H54 (cell line): ENCODE measurements around the gene RAB31.

Source experiments
- DNase-seq: peaks from one replicate; pipeline ENCODE4 v3.0.0; 2011; ENCODE audit warnings: low spot score, mixed read lengths; ENCODE audit not compliant: insufficient read length
- FAIRE-seq: peaks from 3 replicates; lab custom pipeline; 2011; peaks lifted over from hg19 to GRCh38; lab: Jason Lieb, UNC
- POLR2A ChIP-seq: IDR thresholded peaks from 2 replicates; pipeline ENCODE4 v1.6.1; 2011; ENCODE audit warnings: low read depth, mild to moderate bottlenecking, low read length

Gene RAB31

DNA sequence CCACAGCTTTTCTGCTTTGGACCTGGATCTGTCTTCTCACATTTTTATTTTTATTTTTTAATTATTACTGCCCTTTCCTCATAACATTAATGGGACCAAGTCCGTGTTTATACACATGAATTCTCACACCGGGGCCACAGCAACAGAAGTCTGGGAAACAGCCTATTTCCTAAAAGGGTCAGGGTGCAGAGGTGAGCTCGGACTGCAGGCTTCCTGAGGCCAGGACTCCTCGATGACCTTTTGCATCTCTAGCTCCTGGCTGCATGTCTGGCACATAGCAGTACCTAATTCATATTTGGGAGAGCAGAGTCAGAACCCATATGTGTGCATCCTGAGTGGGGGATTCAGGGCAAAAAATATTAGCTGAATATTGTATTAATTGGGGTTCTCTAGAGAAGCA, 9.6 kb upstream of the RAB31 start:
- TF ChIP-seq POLR2A, result no peak
- FAIRE-seq (no peak), DNase-seq (no peak)

DNA sequence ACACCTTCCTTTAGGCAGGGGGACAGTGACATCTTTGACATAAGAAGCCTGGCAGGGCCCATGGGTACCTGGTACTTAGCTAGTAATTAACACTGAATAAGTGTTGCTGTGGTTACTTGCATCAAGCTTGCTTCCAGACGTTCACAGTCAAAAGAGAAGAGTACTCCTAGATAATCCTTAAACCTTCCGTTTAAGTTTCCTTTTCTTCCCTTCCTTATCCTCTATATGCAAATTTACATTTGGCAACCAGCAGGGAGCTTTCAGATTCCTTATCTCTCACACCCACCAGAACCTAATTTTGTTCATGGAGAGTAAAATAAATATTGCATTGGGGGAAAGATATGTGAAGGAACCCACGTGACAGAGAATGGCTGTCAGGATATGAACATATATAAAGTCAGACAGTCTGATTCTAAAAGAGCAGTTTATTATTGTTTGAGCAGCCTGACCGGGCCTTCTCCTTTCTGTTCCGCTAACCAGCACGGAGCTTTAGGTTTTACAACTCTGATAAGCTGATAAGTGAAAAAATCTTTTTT, 7.8 kb upstream of the RAB31 start:
- TF ChIP-seq POLR2A, result no peak
- DNase-seq, result no peak
- no peak for FAIRE-seq

DNA sequence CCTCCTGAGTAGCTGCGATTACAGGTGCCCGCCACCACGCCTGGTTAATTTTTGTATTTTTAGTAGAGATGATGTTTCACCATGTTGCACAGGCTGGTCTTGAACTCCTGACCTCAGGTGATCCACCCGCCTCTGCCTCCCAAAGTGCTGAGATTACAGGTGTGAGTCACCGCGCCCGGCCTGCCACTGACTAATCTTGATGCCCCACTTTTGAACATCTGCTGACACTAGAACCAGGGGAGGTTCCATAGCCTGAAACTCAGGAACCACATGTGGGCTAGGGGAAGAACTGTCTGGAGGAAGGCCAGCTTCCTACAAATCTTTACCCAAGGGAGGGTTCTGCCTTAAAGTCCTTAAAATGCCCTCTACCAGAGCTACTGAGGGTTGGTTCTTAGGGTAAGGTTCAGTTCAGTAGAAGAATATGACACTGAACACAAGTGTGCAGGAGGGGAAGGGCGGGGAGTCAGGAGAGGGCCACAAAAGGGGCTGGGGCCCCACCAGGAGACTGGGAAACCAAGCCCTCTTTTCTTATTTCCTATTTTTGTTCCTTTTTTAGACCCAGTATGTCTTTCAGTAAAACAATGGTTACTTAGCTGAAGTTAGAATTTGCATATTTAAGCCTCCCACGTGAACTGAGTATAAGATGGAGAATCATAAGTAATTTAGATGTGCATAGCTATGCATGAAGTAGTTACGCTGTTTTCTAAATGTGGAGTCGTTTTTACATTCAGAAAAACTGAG, 6.3 kb upstream of the RAB31 start:
- DNase-seq (no peak), FAIRE-seq (no peak)
- TF ChIP-seq POLR2A, result no peak

DNA sequence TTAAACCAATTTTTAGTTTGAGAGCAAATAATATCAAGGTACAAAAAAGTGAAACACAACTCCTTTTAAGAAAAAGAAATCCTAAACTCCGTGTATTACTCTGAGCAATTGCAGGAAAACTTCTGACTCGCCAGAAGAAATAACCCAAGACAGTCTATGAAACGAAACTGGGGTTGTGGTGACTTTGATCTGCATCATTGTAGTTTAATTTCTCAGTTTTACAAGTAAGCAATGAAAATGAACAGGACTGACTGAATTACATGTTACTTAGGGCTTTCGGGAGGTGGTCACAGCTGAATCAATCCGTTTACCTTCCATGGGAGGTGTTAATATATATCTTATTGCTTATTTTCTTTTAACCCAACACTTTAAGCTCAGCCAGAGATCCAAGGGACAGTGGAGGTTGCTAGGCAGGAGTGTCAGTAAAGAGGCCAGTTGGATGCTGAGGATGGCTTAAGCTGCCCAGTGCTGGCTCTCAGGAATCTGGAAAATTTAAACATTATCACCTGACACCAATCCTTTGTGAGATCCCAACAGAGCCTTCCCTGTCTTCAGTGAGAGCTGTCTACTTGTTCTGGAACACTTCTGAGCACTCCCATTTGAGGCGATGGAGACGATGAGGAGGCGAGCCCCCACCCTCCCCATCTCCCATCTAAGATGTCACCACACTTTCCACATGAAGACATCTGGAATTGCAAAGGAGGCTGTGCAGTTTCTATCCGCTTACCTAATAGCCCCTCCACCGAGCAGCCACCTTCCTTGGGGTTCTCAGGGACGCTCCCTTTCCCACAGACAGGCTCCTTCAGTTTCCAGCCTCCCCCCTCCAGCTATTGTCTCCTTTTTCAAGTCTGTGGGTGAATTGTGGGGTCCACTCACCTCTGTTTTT, 3.6 kb upstream of the RAB31 start:
- no peak for TF ChIP-seq POLR2A
- FAIRE-seq (no peak), DNase-seq (no peak)

DNA sequence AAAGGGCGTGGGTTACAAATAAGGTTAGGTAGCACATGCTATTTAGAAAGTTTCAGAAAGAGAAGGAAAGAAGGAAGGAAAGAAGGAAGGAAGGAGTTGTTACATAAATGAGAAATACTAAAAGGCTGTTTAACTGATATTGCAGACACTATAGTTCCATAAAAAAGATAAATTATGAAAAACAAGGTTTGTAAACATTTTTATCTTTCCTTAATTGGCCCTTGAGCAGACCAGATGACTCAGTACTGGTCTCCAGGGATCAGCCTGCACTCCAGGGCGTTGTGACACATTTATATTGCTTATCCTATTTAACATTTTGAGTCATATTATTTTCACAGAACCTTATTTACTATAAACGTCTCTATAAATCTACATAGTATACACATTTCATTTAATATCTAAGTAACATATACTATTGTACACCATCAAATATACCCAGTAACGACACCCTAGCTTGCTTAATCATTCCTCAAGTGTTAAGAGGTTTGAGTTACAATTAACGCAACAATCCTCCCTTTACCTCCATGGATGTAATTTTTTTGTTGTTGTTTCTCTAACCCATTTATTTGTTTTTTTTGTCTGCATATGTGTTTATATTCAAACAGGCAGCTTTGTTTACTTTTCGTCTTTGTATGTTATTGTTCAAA, 2.8 kb upstream of the RAB31 start:
- no peak for TF ChIP-seq POLR2A
- FAIRE-seq (peak; percentile 6), DNase-seq (peak; percentile 52)

DNA sequence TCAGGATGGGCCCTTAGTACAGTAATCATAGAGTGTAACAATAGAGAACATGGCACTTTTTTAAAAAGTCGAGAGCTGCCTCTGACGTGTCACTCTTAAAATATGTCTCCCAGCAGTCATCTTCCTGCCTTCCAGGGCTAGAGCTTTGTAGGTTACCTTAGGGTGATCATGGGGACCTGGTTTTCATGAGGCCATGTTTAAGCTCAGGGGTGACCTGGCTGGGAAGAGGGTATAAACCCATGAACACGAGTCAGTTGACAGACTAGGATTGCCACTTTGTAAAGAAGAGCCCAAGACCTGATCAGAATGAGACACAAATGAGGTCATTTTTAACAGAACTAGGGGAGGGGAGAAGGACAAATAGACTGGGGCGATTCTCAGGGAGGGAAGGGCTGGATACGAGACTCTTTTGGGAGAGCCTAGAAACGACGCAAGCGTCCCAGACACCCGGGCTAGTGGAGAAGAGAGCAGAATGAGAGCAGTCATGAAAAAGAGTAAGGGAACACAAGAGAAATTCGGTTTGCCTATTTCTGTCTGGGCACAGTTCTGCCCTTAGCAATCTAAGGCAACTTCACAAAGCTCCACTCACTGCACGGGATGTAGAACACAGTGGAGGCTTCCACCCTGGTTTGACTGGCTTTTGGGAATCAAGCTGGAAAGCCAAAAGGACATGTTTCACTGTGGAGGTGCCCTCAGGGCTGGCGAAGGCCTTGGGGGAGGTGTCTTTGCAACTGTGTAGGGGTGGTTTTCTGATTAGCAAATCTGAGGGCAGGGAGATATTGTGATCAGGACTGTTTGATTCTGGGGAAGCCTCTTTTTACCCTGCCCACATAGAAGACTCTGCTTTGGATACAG, 1.8 kb upstream of the RAB31 start:
- FAIRE-seq (peak; percentile 27), DNase-seq (no peak)
- TF ChIP-seq POLR2A, result no peak

DNA sequence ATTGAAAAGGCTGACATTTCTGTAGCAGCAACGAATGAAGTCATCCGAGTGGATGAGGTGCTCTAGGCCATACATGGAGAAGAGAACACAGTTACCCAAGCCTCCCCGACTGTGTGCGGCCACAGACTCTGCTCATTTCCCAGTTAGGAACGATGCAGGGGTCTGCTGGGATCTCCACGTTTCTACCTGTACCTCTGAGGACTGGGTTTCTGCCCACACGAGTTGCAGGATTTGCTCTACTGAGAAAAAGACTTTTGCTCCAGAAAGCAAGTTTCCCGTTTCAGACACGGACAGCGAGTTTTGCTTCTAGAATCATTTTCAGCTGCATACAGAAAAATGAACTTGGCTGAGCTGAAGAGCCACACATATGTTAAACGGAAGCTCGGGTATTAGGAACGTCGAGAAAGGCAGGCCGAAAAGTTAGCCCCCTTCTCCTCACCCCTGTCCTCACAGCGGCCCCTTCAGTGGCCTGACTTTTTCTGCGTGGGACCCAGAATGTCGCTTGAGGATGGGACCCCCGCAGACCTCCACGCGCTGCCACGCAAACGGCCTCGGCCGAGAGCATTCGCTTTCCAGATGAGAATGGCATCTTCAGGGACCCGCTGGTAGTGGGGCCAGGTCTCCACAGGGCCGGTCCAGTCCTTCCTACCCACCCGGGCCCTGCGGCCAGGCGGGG, 582 bp upstream of the RAB31 start:
- no peak for DNase-seq
- FAIRE-seq, result no peak
- TF ChIP-seq POLR2A, result no peak

- FAIRE-seq, result no peak
- TF ChIP-seq POLR2A, result no peak
- DNase-seq, result no peak
These were observed 568 bp downstream of the RAB31 start for GRCh38 chr18:9708434-9709303.

GRCh38 chr18:9709304-9709877, 1.3 kb downstream of the RAB31 start:
- TF ChIP-seq POLR2A, result no peak
- DNase-seq, result no peak
- no peak for FAIRE-seq

DNA sequence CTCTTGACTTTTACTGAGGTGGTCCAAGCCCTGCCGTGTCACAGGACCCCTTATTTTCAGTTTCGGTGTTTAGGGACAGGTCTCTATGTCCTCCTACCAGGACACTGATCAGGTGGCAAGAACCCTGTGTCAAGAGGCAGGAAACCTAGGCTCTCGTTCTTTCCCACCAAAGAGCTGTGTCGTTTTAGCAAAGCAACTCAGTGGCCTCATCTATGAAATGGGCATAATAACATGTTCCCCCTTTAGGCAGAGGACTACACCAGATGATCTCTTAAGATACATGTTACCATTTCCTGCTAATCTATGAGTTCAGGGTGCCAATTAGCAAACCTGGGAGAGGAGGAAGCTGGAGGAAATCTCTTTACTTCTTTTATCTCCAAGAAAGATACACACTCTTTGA, 1.9 kb downstream of the RAB31 start:
- no peak for FAIRE-seq
- DNase-seq, result no peak
- TF ChIP-seq POLR2A, result no peak

DNA sequence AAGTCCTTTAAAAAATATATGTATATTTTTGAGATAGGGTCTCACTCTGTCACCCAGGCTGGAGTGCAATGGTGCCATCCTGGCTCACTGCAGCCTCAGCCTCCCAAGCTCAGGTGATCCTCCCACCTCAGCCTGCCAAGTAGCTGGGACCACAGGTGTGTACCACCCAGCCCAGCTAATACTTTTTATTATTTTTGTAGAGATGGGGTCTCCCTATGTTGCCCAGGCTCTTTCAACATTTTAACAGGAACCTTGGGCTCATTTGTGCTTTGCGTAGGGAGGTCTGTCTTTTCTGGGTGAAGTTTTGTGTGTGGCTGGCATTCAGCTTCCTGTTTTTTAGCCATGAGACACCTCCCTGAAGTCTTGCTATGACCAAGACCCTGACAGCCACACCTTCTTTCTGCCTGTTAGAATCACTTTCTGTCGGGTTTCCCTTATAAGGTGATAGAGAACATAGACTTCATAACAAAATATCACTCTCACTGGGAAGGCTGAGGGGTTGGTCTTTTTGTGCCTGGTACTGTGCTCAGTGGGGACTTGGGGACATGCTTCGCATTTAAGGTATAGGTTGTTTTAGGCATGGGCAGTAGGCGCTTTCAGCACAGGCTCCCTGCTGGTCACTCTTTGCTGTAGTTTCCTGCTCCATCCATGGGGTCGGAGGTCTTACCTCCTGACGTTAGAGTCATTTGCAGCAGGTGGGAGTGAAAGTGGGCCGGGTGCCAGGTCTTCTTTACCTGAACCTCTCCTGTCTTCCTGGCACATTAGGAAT, 3.4 kb downstream of the RAB31 start:
- no peak for TF ChIP-seq POLR2A
- no peak for DNase-seq
- FAIRE-seq, result no peak
